ENCODE data around the gene DOC2A.

The DOC2A gene

DNA sequence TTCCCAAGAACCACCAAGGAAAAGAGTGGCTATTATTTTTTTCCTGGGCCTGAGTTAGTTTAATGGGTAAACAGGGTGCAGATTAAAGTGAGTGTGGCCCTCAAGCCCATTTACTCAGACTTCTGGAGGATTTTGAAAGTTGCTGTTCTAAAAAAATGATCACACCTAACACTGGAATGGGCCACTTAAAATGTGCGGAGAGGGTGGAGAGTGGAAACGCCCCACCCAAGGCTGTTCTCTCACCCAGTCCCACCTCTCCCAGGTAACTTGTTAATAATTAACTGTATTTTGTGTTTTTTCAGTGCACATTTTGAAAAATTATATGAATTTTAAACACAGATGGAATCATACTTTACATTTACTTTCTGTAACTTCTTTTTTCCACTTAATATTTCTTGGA is 20.8 kb downstream of the DOC2A start:
- in situ Hi-C loops (cut with MboI; ENCODE audit: low sequenced_read_pairs), result no loop called here

DNA sequence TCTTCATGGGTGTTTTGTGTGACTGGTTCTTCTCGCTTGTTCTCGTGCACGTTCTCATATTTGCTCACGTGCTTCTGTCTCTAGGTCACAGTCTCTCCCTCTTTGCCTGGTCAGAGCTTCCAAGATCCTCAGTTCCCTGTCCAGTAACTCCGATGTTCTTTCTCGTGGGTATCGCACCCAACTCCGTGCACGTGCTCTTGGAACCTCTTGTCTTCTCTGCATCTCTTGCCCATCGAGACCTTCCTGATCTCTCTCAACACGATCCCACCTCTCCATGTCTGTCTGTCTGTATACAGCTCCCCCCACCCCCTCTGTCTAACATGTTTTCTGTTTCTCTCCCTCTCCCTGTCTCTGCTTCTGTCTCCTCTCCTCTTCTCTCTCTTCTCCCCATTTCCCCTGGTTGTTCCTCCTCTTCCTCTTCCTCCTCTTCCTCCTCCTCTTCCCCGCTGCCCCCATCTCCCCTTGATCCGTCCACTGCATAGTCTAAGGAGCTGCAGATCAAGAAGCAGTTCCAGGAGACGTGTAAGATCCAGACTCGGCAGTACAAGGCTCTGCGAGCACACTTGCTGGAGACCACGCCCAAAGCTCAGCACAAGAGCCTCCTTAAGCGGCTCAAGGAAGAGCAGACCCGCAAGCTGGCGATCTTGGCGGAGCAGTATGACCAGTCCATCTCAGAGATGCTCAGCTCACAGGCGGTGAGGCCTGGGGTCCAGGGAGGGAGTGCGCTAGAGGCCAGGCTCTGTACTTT is 21.5 kb downstream of the DOC2A start:
- in situ Hi-C loops (cut with MboI; ENCODE audit: low sequenced_read_pairs), result no loop called here

DNA sequence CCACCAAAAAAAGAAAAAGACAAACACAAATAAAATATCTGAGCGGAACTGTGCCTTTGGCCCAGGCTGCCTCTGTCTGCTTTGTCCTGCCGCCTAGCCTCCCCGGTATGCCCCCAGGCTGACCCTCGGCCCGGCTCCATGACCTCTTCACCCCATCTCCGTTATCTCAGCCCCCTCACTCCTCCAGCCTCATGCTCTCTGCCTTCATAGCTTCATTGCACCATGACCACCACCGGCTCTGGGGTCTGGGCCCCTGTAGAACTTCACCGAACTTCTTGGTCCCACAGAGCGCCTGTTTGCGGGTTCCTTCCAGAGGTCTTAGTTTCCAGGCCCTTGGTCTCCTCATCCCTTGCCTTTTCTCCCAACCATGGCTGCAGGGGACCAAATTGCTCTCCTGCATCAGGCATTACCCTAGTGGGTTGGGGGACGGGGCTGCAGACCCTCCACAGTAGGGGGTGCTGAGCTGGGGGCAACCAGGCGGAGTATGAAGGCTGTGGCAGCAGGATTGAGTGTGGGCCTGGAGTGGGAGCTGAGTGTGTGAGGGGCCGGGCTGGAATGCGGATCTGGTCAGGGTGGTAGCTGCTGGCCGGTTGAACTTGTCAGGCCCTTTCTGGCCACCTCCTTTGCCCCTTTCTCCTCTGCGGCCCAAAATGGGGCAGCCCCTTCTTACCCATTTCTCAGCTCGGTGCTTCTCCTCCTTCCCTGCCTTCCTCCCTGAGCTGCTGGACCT is 22.3 kb downstream of the DOC2A start:
- in situ Hi-C loops (cut with MboI; ENCODE audit: low sequenced_read_pairs), result no loop called here

DNA sequence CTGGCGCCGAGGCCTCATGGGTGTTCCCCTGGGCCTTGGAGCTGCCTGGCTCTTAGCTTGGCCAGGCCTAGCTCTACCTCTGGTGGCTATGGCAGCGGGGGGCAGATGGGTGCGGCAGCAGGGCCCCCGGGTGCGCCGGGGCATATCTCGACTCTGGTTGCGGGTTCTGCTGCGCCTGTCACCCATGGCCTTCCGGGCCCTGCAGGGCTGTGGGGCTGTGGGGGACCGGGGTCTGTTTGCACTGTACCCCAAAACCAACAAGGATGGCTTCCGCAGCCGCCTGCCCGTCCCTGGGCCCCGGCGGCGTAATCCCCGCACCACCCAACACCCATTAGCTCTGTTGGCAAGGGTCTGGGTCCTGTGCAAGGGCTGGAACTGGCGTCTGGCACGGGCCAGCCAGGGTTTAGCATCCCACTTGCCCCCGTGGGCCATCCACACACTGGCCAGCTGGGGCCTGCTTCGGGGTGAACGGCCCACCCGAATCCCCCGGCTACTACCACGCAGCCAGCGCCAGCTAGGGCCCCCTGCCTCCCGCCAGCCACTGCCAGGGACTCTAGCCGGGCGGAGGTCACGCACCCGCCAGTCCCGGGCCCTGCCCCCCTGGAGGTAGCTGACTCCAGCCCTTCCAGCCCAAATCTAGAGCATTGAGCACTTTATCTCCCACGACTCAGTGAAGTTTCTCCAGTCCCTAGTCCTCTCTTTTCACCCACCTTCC is 23.3 kb downstream of the DOC2A start:
- in situ Hi-C loops (cut with MboI; ENCODE audit: low sequenced_read_pairs), result no loop called here

DNA sequence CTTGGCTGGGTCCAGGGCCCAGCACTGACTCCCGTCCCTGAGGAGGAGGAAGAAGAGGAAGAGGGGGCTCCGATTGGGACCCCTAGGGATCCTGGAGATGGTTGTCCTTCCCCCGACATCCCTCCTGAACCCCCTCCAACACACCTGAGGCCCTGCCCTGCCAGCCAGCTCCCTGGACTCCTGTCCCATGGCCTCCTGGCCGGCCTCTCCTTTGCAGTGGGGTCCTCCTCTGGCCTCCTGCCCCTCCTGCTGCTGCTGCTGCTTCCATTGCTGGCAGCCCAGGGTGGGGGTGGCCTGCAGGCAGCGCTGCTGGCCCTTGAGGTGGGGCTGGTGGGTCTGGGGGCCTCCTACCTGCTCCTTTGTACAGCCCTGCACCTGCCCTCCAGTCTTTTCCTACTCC is 23.9 kb downstream of the DOC2A start:
- in situ Hi-C loops (cut with MboI; ENCODE audit: low sequenced_read_pairs), result no loop called here

DNA sequence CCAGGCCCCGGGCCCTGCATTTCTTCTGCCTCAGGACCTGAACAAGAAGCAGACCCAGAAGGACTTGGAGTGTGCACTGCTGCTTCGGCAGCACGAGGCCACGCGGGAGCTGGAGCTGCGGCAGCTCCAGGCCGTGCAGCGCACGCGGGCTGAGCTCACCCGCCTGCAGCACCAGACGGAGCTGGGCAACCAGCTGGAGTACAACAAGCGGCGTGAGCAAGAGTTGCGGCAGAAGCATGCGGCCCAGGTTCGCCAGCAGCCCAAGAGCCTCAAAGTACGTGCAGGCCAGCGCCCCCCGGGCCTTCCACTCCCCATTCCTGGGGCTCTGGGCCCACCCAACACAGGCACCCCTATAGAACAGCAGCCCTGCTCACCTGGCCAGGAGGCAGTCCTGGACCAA is 24.6 kb downstream of the DOC2A start:
- in situ Hi-C loops (cut with MboI; ENCODE audit: low sequenced_read_pairs), result no loop called here

DNA sequence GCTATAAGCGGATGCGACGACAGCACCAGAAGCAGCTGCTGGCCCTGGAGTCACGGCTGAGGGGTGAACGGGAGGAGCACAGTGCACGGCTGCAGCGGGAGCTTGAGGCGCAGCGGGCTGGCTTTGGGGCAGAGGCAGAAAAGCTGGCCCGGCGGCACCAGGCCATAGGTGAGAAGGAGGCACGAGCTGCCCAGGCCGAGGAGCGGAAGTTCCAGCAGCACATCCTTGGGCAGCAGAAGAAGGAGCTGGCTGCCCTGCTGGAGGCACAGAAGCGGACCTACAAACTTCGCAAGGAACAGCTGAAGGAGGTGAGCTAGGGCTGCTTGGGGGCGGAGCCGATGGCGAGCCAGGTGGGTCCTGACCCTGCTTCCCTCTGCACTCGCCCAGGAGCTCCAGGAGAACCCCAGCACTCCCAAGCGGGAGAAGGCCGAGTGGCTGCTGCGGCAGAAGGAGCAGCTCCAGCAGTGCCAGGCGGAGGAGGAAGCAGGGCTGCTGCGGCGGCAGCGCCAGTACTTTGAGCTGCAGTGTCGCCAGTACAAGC is 25.5 kb downstream of the DOC2A start:
- in situ Hi-C loops (cut with MboI; ENCODE audit: low sequenced_read_pairs), result no loop called here

DNA sequence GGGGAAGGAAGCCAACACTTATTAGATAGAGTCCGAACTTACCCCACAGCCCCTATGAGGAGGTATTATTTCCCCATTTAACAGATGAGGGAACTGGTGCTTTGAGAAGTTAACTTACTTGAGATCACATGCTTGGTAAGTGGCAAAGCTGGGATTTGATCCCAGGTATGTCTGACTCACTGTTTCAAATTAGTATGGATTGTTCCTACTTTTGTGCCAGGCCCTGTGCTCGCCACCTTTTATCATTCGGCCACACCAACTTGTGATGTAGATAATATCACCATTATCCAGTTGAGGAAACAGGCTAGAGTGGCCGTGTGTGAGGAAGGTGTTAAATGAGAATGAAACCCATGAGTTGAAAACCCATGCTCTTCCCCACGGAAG is 26.1 kb downstream of the DOC2A start:
- in situ Hi-C loops (cut with MboI; ENCODE audit: low sequenced_read_pairs), result no loop called here

DNA sequence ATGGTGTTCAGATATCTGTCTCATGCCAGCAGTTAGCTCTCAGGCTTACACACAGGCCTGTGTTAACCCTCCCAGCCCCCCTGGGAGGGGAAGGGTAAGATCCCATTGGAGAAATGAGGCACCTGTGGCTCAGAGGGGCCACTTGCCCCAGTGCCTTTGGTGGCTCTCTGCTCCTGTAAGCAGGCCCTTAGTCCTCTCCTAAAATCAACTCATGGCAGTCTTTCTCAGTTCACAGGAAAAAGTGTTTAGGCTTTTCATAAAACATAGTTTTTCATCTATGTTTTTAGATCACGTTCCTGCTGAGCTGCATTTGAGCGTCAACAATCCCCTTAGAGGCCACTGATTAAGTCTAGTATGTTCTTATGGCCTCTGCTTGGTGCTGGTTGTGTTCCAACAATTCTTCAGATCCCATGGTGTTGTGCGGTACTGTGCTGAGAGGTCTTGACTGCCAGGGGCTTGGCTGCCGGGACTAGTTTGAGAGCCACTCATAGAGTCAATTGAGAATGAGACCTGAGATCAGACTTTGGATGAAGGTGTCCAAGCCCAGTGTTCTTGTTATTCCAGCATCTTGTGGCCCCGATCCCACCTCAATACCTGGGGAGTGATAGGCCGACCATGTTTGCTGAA is 26.6 kb downstream of the DOC2A start:
- in situ Hi-C loops (cut with MboI; ENCODE audit: low sequenced_read_pairs), result no loop called here

DNA sequence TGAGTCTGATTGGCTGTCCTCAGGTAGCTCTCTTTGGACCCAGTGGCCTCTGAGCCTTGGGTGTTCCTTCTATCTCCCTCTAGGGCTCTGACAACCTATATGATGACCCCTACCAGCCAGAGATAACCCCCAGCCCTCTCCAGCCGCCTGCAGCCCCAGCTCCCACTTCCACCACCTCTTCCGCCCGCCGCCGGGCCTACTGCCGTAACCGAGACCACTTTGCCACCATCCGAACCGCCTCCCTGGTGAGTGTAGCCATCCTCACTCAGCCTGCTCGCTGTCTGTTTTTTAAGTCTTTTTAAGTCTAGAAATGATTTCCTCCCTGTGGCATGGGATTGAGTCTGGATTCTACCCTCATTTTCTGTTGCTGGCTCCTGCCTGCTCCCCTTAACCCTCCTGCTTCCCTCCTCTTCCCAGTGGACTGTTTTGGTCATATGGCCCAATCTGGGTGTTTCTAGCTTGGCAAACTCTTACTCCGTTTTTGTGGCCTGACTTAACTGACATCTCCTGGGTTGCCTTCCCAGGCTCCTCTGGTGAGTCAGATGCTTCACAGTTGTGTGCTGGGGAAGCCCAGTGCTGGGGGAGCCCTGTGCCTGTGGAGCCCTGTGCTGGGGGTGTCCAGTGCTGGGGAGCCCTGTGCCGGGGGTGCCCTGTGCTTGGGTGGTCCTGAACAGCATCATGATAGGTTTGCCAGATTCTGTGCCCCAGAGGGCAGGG is 27.2 kb downstream of the DOC2A start:
- in situ Hi-C loops (cut with MboI; ENCODE audit: low sequenced_read_pairs), result no loop called here

DNA sequence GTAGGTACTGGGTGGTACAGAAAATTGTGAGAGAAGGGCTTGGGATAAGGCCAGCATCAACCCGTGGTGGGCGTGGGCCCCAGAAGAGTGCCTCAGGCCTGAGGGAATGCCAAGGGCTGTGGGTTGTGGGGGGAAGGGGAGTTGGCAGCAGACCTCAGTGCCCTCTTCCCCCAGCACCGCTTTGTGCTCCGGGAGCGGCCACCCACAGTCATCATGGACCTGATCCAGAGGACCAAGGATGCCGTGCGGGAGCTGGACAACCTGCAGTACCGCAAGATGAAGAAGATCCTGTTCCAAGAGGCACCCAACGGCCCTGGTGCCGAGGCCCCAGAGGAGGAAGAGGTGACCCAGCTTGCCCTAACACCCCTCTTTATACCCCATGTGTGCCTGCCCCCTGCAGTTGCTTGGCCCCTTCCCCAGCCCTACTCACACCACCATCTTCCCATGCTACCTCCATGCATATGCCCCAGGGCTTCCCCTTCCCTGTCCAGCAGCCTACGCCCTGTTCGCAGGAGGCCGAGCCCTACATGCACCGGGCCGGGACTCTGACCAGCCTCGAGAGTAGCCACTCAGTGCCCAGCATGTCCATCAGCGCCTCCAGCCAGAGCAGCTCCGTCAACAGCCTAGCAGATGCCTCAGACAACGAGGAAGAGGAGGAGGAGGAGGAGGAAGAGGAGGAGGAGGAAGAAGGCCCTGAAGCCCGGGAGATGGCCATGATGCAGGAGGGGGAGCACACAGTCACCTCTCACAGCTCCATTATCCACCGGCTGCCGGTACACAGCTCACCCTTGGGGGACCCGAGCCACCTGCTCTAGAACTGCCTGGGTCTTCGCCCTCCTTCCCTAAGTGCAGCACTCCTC is 28.0 kb downstream of the DOC2A start:
- in situ Hi-C loops (cut with MboI; ENCODE audit: low sequenced_read_pairs), result no loop called here

DNA sequence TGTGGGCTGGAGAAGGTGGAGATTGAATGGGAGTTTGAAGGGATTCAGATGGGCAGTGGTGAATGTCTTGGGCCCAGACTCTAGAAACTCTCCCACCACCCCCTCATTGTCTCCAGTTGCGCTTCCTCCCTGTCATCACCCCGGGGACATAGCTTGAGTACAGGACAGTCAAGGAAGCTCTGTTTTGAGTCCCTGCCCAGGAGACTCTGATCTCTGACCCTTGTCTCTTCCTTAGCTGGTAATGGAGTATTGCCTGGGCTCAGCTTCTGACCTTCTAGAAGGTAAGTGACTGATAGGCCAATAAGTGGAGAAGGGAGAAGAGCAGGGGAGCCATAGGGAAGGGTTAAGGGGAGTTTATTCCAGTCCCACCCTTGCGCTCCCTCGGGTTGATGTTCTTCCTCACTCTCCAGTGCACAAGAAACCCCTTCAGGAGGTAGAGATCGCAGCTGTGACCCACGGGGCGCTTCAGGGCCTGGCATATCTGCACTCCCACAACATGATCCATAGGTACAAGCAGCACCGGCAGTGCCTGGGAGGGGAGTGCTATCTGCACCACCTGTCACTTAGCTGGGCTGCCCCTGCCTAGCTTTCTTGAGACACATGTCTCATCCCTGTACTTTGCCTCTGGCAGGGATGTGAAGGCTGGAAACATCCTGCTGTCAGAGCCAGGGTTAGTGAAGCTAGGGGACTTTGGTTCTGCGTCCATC is 32.1 kb downstream of the DOC2A start:
- in situ Hi-C loops (cut with MboI; ENCODE audit: low sequenced_read_pairs), result no loop called here

DNA sequence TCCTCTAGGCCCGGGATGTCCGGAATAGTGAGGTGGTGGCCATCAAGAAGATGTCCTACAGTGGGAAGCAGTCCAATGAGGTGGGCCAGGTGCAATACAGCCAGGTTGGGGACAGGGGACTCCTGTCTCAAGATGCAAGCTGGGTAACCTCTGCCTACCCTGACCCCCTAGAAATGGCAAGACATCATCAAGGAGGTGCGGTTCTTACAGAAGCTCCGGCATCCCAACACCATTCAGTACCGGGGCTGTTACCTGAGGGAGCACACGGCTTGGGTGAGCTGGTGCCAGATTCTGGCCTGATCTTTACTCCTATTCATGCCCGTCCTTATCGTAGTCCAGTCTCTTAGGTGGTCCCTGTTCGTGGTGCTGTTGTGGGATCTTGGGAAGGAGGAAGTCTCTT is 32.7 kb downstream of the DOC2A start:
- in situ Hi-C loops (cut with MboI; ENCODE audit: low sequenced_read_pairs), result no loop called here

DNA sequence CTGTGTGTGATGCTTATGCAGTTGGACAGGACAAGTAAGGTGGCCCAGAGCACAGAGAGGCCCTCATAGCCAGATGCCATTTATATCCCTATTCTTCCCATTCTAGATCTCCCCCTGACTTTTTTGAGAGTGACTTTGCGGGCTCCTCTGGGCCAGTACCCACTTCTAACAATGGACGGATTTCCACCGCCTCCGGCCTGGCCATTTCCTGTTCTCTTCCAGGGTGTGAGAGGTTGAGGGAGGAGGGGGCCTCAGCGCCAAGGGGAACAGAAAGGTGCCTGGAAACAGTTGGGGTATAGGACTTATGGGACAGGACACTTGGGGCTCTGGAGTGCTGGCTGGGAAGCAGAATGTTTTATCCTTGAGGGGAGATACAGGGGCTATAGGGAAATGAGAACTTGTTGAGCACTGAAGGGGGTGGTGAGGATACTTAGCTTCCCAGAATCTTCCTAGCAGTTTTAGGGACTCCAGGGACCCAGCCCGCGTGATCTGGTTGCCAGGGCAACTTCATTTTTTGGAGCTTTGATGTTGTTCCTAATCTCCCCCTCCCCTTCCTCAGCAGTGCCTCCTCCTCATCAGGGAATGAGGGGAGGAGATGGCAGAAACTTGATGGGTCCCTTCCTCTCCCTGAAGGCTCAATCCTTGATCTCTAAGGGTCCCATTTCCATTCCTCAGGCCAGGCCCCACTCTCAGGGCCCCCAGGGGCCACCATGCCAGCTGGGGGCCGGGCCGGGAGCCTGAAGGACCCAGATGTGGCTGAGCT is 33.6 kb downstream of the DOC2A start:
- in situ Hi-C loops (cut with MboI; ENCODE audit: low sequenced_read_pairs), result no loop called here

DNA sequence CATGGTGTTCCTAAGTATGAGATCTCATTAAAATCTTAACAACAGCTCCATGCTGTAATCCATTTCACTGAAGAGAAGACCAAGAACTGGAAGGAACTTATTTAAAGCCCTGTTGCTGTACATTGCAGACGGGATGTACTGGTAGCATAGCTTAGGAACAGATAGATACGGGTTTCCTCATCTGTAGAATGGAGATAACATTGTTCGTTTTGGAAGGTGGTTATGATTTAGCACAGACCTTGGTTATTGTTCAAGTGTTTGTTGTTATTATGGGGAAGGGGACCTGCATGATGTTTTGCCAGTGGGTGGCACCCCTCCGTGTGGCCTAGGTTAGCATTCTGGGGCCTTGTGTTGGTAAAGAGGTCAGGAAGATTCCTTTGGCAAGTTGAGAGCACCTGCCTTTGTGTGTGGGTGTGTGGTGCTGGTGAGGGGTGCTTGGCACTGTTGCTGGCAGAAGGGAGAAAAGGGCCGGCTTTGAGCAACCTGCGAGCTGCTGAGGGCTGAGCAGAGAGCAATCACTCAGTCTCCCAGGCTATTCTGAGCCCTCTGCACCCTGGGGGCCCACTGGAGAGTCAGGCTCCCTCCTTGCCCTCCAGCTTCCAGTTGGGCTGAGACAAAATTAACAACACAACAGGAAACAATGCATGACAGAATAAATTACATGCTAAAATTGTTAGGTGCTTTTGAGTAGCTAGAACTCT is 34.9 kb downstream of the DOC2A start:
- in situ Hi-C loops (cut with MboI; ENCODE audit: low sequenced_read_pairs), result no loop called here

DNA sequence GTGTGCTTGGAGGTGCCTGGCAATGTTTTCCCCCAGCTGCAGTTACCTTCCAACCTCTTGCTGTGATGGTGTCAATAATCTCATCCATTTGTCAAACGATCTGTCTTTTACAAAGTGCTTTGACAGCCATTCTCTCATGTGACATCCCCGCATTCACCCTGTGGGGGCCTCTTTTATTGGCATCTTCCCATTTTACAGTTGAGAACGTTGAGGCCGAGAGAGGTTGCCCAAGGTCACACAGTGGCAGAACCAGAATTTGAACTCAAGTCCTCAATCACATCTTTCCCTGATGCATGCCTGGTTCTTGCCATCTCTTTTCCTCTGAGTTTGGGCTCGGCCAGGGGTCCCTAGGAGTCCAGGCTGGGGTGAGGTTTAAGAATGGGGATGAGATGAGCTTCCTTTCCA is 35.7 kb downstream of the DOC2A start:
- in situ Hi-C loops (cut with MboI; ENCODE audit: low sequenced_read_pairs), result no loop called here

DNA sequence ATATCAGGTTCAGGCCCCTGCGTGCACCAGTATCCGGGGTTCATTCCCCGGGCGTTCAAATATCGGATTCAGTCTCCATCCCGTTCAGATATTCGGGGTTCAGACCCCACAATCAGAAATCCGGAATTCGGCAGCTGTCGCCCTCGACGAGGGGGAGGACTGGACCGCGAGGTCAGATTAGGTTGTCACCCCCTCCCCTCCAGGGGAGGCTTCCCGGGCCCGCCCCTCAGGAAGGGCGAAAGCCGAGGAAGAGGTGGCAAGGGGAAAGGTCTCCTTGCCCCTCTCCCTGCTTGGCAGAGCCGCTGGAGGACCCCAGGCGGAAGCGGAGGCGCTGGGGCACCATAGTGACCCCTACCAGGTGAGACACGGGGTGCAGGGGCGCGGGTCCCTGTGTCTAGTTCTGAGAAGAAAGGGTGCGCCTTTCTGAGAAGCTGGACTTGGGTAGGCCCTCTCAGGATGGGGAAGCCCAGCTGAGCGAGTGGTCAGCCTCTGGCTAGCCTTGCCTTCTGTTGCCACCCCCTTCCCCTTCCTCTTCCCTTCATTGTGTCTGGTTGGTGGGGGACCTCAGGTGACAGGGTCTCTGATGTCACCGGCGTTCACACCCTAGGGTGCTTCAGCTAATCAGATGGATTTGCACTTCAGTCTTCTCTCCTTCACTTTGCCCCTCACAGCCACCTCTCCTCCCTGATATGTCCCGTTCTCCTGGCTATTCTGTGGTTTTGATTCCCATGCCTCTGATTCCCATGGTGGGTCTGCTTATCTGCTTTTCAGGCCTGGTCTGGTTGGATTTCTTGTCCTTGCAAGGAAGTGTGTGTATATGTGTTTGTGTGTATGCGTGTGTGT is 36.3 kb downstream of the DOC2A start:
- in situ Hi-C loops (cut with MboI; ENCODE audit: low sequenced_read_pairs), result no loop called here

Measured in hTERT RPE-1 (cell line).